ENCODE results near the gene NCDN. TPM values are rescaled to one million over a fixed set of nuclear protein-coding genes. Genes with fewer than 3 reads are reported as not detected.

NCDN gene
- polyA plus RNA-seq, 1 donor (not counting 4 experiments of a cell fraction or from before 2014, with no cell fraction given): 10.5 TPM

DNA sequence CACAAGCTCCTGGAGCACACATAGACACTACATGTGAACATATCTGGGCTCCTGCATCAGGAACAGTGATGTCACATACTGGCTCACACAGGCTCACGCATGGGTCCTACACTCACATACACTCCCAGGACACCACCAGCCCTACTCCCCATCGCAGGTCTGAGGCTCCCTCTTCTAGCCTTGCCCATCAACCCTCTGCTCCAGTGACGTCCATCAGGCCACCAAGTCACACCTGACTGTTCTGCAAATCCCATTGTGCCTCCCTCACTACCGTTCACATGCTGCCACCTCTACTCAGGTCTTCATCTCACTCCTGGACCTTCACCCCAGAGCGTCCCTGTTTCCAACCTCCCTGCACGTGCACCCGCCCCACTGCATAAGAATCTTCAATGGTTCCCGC is 33.6 kb downstream of the NCDN start:
- Histone ChIP-seq H3K4me3 (ENCODE audit: control insufficient read depth in 2 of 3, extremely low read depth in 1 of 3, insufficient read depth in 2 of 3, low read depth in 1 of 3, low read length in 3 of 3) (no peak overlapping the region), H3K27ac (ENCODE audit: control insufficient read depth, insufficient read depth, low read length) (no peak overlapping the region), H3K9ac (ENCODE audit: control insufficient read depth, extremely low read depth, insufficient read depth, low read length) (no peak overlapping the region), H3K4me1 (ENCODE audit: control insufficient read depth, extremely low read depth, insufficient read depth, low read length) (no peaks in the 10 kb centered on the region), H3K27me3 (ENCODE audit: control insufficient read depth, extremely low read depth, insufficient read depth, low read length) (no peaks in the 10 kb centered on the region), H3K79me2 (ENCODE audit: control insufficient read depth, insufficient read depth, low read length) (no peaks in the 10 kb centered on the region), H3K9me3 (ENCODE audit: control insufficient read depth, low read depth, low read length) (no peaks in the 10 kb centered on the region), H3K9me1 (ENCODE audit: control insufficient read depth, extremely low read depth, insufficient read depth, low read length) (no peaks in the 10 kb centered on the region), H2AFZ (ENCODE audit: control insufficient read depth, low read length) (no peak overlapping the region), H3K36me3 (ENCODE audit: control insufficient read depth in 2 of 2, extremely low read depth in 1 of 2, insufficient read depth in 2 of 2, low read length in 2 of 2) (peaks cover 0 to 1% of the 10 kb centered on the region in 2 experiments), H4K20me1 (ENCODE audit: control insufficient read depth, extremely low read depth, insufficient read depth, low read length) (no peaks in the 10 kb centered on the region), H3K4me2 (ENCODE audit: control insufficient read depth, extremely low read depth, insufficient read depth, low read depth, low read length) (no peak overlapping the region)
- dilution Hi-C loops (cut with MboI; ENCODE audit: extremely low pct_ligation_motif_present, low sequenced_read_pairs): no loop called here
- FAIRE-seq (no peak), DNase-seq (ENCODE audit: low read depth, low spot score) (no peak)
- TF ChIP-seq EZH2 (IDR thresholded peaks at IDR 0.05; ENCODE audit: low read length): no peak
- TF ChIP-seq, protein P1, sequence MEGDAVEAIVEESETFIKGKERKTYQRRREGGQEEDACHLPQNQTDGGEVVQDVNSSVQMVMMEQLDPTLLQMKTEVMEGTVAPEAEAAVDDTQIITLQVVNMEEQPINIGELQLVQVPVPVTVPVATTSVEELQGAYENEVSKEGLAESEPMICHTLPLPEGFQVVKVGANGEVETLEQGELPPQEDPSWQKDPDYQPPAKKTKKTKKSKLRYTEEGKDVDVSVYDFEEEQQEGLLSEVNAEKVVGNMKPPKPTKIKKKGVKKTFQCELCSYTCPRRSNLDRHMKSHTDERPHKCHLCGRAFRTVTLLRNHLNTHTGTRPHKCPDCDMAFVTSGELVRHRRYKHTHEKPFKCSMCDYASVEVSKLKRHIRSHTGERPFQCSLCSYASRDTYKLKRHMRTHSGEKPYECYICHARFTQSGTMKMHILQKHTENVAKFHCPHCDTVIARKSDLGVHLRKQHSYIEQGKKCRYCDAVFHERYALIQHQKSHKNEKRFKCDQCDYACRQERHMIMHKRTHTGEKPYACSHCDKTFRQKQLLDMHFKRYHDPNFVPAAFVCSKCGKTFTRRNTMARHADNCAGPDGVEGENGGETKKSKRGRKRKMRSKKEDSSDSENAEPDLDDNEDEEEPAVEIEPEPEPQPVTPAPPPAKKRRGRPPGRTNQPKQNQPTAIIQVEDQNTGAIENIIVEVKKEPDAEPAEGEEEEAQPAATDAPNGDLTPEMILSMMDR (optimal IDR thresholded peaks at IDR 0.05 in 1 of 3, IDR thresholded peaks at IDR 0.05 in 1 of 3, conservative IDR thresholded peaks at IDR 0.05 in 1 of 3; ENCODE audit: extremely low read depth in 1 of 3, insufficient read depth in 2 of 3, low read length in 3 of 3): no peak

DNA sequence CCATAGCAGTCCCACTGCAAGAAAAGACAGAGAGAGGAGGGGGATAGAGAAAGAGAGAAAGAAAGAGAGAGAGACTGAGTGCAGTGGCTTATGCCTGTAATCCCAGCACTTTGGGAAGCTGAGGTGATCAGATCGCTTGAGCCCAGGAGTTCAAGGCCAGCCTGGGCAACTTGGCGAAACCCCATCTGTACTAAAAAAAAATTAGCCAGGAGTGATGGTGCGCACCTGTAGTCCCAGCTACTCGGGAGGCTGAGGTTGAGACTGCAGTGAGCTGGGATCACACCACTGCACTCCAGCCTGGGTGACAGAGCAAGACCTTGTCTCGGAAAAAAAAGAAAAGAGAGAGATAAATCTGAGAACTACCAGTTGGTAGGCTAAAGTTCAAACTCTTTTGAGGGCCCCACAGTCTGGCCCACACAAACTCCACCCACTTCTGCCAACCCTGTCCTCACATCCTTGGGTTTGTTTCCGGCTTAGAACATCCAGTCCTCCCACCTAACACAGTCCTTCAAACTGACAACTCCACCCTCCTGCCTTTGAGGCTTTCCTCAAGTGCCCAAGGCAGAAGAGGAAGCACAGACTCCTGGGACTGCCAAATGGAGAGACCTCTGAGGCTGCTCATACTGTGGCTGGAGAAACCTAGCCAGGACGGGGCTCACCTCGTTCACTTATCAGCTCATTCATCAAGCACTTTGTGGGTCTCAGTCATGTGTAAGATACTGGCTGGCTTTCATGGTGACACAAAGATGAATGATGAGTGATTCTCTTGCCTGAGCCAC is 35.6 kb downstream of the NCDN start:
- no peaks in the 10 kb centered on the region for H3K9me1 ChIP-seq (ENCODE audit: control insufficient read depth, extremely low read depth, insufficient read depth, low read length)
- H3K4me1 ChIP-seq (ENCODE audit: control insufficient read depth, extremely low read depth, insufficient read depth, low read length): no peaks in the 10 kb centered on the region
- no peak overlapping the region for H3K4me2 ChIP-seq (ENCODE audit: control insufficient read depth, extremely low read depth, insufficient read depth, low read depth, low read length)
- no peaks in the 10 kb centered on the region for H3K9me3 ChIP-seq (ENCODE audit: control insufficient read depth, low read depth, low read length)
- peaks cover 0 to 5% of the 10 kb centered on the region in 2 experiments for H3K36me3 ChIP-seq (ENCODE audit: control insufficient read depth in 2 of 2, extremely low read depth in 1 of 2, insufficient read depth in 2 of 2, low read length in 2 of 2)
- H4K20me1 ChIP-seq (ENCODE audit: control insufficient read depth, extremely low read depth, insufficient read depth, low read length): no peaks in the 10 kb centered on the region
- H3K79me2 ChIP-seq (ENCODE audit: control insufficient read depth, insufficient read depth, low read length): no peaks in the 10 kb centered on the region
- H3K9ac ChIP-seq (ENCODE audit: control insufficient read depth, extremely low read depth, insufficient read depth, low read length): no peak overlapping the region
- no peak overlapping the region for H3K27ac ChIP-seq (ENCODE audit: control insufficient read depth, insufficient read depth, low read length)
- FAIRE-seq (no peak), DNase-seq (ENCODE audit: low read depth, low spot score) (no peak)
- no peaks in the 10 kb centered on the region for H3K27me3 ChIP-seq (ENCODE audit: control insufficient read depth, extremely low read depth, insufficient read depth, low read length)
- dilution Hi-C loops (cut with MboI; ENCODE audit: extremely low pct_ligation_motif_present, low sequenced_read_pairs): no loop called here
- TF ChIP-seq, protein P1 (optimal IDR thresholded peaks at IDR 0.05 in 1 of 3, IDR thresholded peaks at IDR 0.05 in 1 of 3, conservative IDR thresholded peaks at IDR 0.05 in 1 of 3; ENCODE audit: extremely low read depth in 1 of 3, insufficient read depth in 2 of 3, low read length in 3 of 3): no peak
- no peak for TF ChIP-seq EZH2 (IDR thresholded peaks at IDR 0.05; ENCODE audit: low read length)
- no peak overlapping the region for H2AFZ ChIP-seq (ENCODE audit: control insufficient read depth, low read length)
- no peak overlapping the region for H3K4me3 ChIP-seq (ENCODE audit: control insufficient read depth in 2 of 3, extremely low read depth in 1 of 3, insufficient read depth in 2 of 3, low read depth in 1 of 3, low read length in 3 of 3)

Data from keratinocyte (primary cell).